ENCODE results near the gene CDH4. TPM values are rescaled to one million over a fixed set of nuclear protein-coding genes. Genes with fewer than 3 reads are reported as not detected.

The CDH4 gene
- total RNA-seq, 1 experiment from 2014 or later = not detected

GRCh38 chr20:61599061-61599531 lies 347.0 kb downstream of the CDH4 start:
- Histone ChIP-seq H3K9ac (ENCODE audit: low read length) (no peak overlapping the region), H3K4me1 (ENCODE audit: low read length) (no peaks in the 10 kb centered on the region), H3K9me3 (ENCODE audit: low read length) (no peaks in the 10 kb centered on the region), H3K36me3 (ENCODE audit: insufficient read depth, low read length) (no peaks in the 10 kb centered on the region), H3K79me2 (ENCODE audit: low read length) (no peaks in the 10 kb centered on the region), H3K4me3 (ENCODE audit: low read length) (no peak overlapping the region), H3K4me2 (ENCODE audit: low read depth, low read length, poor library complexity, severe bottlenecking) (no peak overlapping the region), H3K27me3 (ENCODE audit: low read length) (no peaks in the 10 kb centered on the region), H3K27ac (ENCODE audit: low read length) (no peak overlapping the region), H2AFZ (ENCODE audit: low read length) (no peak overlapping the region), H4K20me1 (ENCODE audit: insufficient read depth, low read depth, low read length) (no peaks in the 10 kb centered on the region), H3K9me2 (replicated peaks; ENCODE audit: insufficient read depth, low read length) (no peaks in the 10 kb centered on the region)
- DNase-seq = peak; percentile 67

DNA sequence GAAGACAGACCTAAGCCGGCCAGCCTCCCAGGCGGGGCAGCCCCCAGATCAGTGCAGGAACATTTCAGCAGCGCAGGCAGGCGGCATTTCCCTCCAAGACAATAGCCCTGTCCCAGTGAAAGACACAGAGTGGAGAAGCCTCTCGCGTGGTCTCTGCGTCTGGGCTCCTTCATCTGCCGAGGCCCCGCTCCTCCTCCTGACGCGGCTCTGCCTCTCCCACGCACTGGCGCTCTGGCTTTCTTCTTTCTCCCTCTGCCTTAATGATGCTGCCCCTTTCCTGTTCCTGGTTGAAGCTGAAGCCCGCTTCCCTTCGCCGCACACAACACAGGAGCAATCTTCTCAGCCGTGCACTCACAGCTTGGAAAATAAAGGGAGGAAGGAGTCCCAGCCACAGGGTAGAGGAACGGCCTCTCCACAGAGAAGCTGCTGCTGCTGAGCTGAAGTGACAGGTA lies 347.5 kb downstream of the CDH4 start:
- DNase-seq = no peak
- H3K9me2 ChIP-seq (replicated peaks; ENCODE audit: insufficient read depth, low read length) = no peaks in the 10 kb centered on the region
- H3K4me3 ChIP-seq (ENCODE audit: low read length) = no peak overlapping the region
- no peak overlapping the region for H3K27ac ChIP-seq (ENCODE audit: low read length)
- no peaks in the 10 kb centered on the region for H4K20me1 ChIP-seq (ENCODE audit: insufficient read depth, low read depth, low read length)
- no peak overlapping the region for H3K9ac ChIP-seq (ENCODE audit: low read length)
- H3K9me3 ChIP-seq (ENCODE audit: low read length) = no peaks in the 10 kb centered on the region
- no peak overlapping the region for H3K4me2 ChIP-seq (ENCODE audit: low read depth, low read length, poor library complexity, severe bottlenecking)
- H3K36me3 ChIP-seq (ENCODE audit: insufficient read depth, low read length) = no peaks in the 10 kb centered on the region
- H3K4me1 ChIP-seq (ENCODE audit: low read length) = no peaks in the 10 kb centered on the region
- no peak overlapping the region for H2AFZ ChIP-seq (ENCODE audit: low read length)
- H3K79me2 ChIP-seq (ENCODE audit: low read length) = no peaks in the 10 kb centered on the region
- H3K27me3 ChIP-seq (ENCODE audit: low read length) = no peaks in the 10 kb centered on the region

GRCh38 chr20:61600016-61600415 lies 348.0 kb downstream of the CDH4 start:
- H3K4me3 ChIP-seq (ENCODE audit: low read length) = no peak overlapping the region
- H3K4me1 ChIP-seq (ENCODE audit: low read length) = no peaks in the 10 kb centered on the region
- H3K9me2 ChIP-seq (replicated peaks; ENCODE audit: insufficient read depth, low read length) = no peaks in the 10 kb centered on the region
- no peaks in the 10 kb centered on the region for H3K79me2 ChIP-seq (ENCODE audit: low read length)
- H3K27ac ChIP-seq (ENCODE audit: low read length) = no peak overlapping the region
- H3K4me2 ChIP-seq (ENCODE audit: low read depth, low read length, poor library complexity, severe bottlenecking) = no peak overlapping the region
- H3K27me3 ChIP-seq (ENCODE audit: low read length) = no peaks in the 10 kb centered on the region
- no peaks in the 10 kb centered on the region for H3K9me3 ChIP-seq (ENCODE audit: low read length)
- no peaks in the 10 kb centered on the region for H3K36me3 ChIP-seq (ENCODE audit: insufficient read depth, low read length)
- no peaks in the 10 kb centered on the region for H4K20me1 ChIP-seq (ENCODE audit: insufficient read depth, low read depth, low read length)
- DNase-seq = no peak
- no peak overlapping the region for H2AFZ ChIP-seq (ENCODE audit: low read length)
- no peak overlapping the region for H3K9ac ChIP-seq (ENCODE audit: low read length)

GRCh38 chr20:61601361-61601760 lies 349.3 kb downstream of the CDH4 start:
- Histone ChIP-seq H4K20me1 (ENCODE audit: insufficient read depth, low read depth, low read length) (no peaks in the 10 kb centered on the region), H3K36me3 (ENCODE audit: insufficient read depth, low read length) (no peaks in the 10 kb centered on the region), H3K4me1 (ENCODE audit: low read length) (no peaks in the 10 kb centered on the region), H3K27ac (ENCODE audit: low read length) (no peak overlapping the region), H3K4me3 (ENCODE audit: low read length) (no peak overlapping the region), H3K4me2 (ENCODE audit: low read depth, low read length, poor library complexity, severe bottlenecking) (no peak overlapping the region), H3K9ac (ENCODE audit: low read length) (no peak overlapping the region), H2AFZ (ENCODE audit: low read length) (no peak overlapping the region), H3K27me3 (ENCODE audit: low read length) (no peaks in the 10 kb centered on the region), H3K9me3 (ENCODE audit: low read length) (no peaks in the 10 kb centered on the region), H3K79me2 (ENCODE audit: low read length) (no peaks in the 10 kb centered on the region), H3K9me2 (replicated peaks; ENCODE audit: insufficient read depth, low read length) (no peaks in the 10 kb centered on the region)
- DNase-seq = no peak

GRCh38 chr20:61601853-61602252 lies 349.8 kb downstream of the CDH4 start:
- Histone ChIP-seq H2AFZ (ENCODE audit: low read length) (no peak overlapping the region), H3K9me3 (ENCODE audit: low read length) (no peaks in the 10 kb centered on the region), H3K9ac (ENCODE audit: low read length) (no peak overlapping the region), H4K20me1 (ENCODE audit: insufficient read depth, low read depth, low read length) (0 out of 2 replicates have a peak, but pooled peaks cover 2% of the 10 kb centered on the region), H3K27me3 (ENCODE audit: low read length) (no peaks in the 10 kb centered on the region), H3K27ac (ENCODE audit: low read length) (no peak overlapping the region), H3K79me2 (ENCODE audit: low read length) (no peaks in the 10 kb centered on the region), H3K9me2 (replicated peaks; ENCODE audit: insufficient read depth, low read length) (no peaks in the 10 kb centered on the region), H3K36me3 (ENCODE audit: insufficient read depth, low read length) (no peaks in the 10 kb centered on the region), H3K4me2 (ENCODE audit: low read depth, low read length, poor library complexity, severe bottlenecking) (no peak overlapping the region), H3K4me1 (ENCODE audit: low read length) (no peaks in the 10 kb centered on the region), H3K4me3 (ENCODE audit: low read length) (no peak overlapping the region)
- DNase-seq = no peak

GRCh38 chr20:61603715-61604114 lies 351.7 kb downstream of the CDH4 start:
- no peaks in the 10 kb centered on the region for H3K27me3 ChIP-seq (ENCODE audit: low read length)
- peaks cover 4% of the 10 kb centered on the region; the same call in 1 of the 2 replicates for H4K20me1 ChIP-seq (ENCODE audit: insufficient read depth, low read depth, low read length)
- DNase-seq = no peak
- no peak overlapping the region for H3K27ac ChIP-seq (ENCODE audit: low read length)
- H3K36me3 ChIP-seq (ENCODE audit: insufficient read depth, low read length) = no peaks in the 10 kb centered on the region
- no peak overlapping the region for H2AFZ ChIP-seq (ENCODE audit: low read length)
- H3K79me2 ChIP-seq (ENCODE audit: low read length) = no peaks in the 10 kb centered on the region
- H3K4me2 ChIP-seq (ENCODE audit: low read depth, low read length, poor library complexity, severe bottlenecking) = no peak overlapping the region
- H3K9me3 ChIP-seq (ENCODE audit: low read length) = no peaks in the 10 kb centered on the region
- no peaks in the 10 kb centered on the region for H3K4me1 ChIP-seq (ENCODE audit: low read length)
- H3K9me2 ChIP-seq (replicated peaks; ENCODE audit: insufficient read depth, low read length) = no peaks in the 10 kb centered on the region
- no peak overlapping the region for H3K9ac ChIP-seq (ENCODE audit: low read length)
- H3K4me3 ChIP-seq (ENCODE audit: low read length) = no peak overlapping the region

DNA sequence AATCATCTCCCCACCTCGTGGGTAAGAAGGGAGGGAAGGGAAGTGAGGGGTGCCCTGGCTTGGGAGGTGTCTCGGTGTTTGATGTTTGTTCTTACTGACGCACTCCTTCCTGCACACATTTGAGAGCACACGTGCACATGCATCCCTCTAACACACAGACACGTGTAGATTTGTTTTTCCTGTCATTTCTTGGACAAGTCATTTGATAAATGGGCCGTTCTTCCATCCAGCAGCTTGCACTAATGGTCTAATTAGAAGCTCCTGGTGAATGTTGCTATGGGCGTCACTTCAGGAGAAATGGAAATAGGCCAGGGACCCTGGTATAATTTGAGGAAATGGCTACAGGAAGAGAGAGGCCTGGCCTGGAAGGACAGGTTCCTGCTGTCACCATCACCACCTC lies 352.5 kb downstream of the CDH4 start:
- Histone ChIP-seq H3K27me3 (ENCODE audit: low read length) (no peaks in the 10 kb centered on the region), H3K4me1 (ENCODE audit: low read length) (no peaks in the 10 kb centered on the region), H3K79me2 (ENCODE audit: low read length) (no peaks in the 10 kb centered on the region), H3K9me2 (replicated peaks; ENCODE audit: insufficient read depth, low read length) (no peaks in the 10 kb centered on the region), H4K20me1 (ENCODE audit: insufficient read depth, low read depth, low read length) (peaks cover 4% of the 10 kb centered on the region; the same call in 1 of the 2 replicates), H3K36me3 (ENCODE audit: insufficient read depth, low read length) (no peaks in the 10 kb centered on the region), H3K4me2 (ENCODE audit: low read depth, low read length, poor library complexity, severe bottlenecking) (no peak overlapping the region), H2AFZ (ENCODE audit: low read length) (no peak overlapping the region), H3K9me3 (ENCODE audit: low read length) (no peaks in the 10 kb centered on the region), H3K9ac (ENCODE audit: low read length) (no peak overlapping the region), H3K4me3 (ENCODE audit: low read length) (no peak overlapping the region), H3K27ac (ENCODE audit: low read length) (no peak overlapping the region)
- DNase-seq = no peak

DNA sequence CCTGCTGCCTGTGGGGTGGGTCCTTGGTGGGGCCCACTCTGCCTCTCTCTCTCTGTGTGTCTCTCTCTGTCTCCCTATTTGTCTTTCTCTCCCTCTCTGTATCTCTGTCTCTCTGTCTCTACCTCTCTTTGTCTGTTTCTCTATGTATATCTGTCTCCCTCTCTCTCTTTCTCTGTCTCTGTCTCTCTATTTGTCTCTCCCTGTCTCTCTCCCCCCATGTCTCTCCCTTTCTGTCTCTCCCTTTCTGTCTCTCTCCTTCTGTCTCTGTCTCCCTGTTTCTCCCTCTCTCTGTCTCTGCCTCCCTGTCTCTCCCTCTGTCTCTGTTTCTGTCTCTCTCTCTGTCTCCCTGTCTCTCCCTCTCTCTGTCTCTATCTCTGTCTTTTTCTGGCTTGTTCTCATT lies 353.2 kb downstream of the CDH4 start:
- no peaks in the 10 kb centered on the region for H3K36me3 ChIP-seq (ENCODE audit: insufficient read depth, low read length)
- no peak overlapping the region for H3K4me3 ChIP-seq (ENCODE audit: low read length)
- no peak overlapping the region for H3K4me2 ChIP-seq (ENCODE audit: low read depth, low read length, poor library complexity, severe bottlenecking)
- H3K9me2 ChIP-seq (replicated peaks; ENCODE audit: insufficient read depth, low read length) = no peaks in the 10 kb centered on the region
- H3K9me3 ChIP-seq (ENCODE audit: low read length) = no peaks in the 10 kb centered on the region
- peaks cover 4% of the 10 kb centered on the region; the same call in 1 of the 2 replicates for H4K20me1 ChIP-seq (ENCODE audit: insufficient read depth, low read depth, low read length)
- no peaks in the 10 kb centered on the region for H3K79me2 ChIP-seq (ENCODE audit: low read length)
- no peak overlapping the region for H3K27ac ChIP-seq (ENCODE audit: low read length)
- no peak overlapping the region for H3K9ac ChIP-seq (ENCODE audit: low read length)
- DNase-seq = no peak
- no peaks in the 10 kb centered on the region for H3K4me1 ChIP-seq (ENCODE audit: low read length)
- H3K27me3 ChIP-seq (ENCODE audit: low read length) = no peaks in the 10 kb centered on the region
- no peak overlapping the region for H2AFZ ChIP-seq (ENCODE audit: low read length)

Data from Karpas-422 (cell line).